ENCODE results near the gene MTCH2. TPM values are rescaled to one million over a fixed set of nuclear protein-coding genes. Genes with fewer than 3 reads are reported as not detected.

Gene MTCH2
- total RNA-seq, 1 experiment from 2014 or later: 176 TPM

DNA sequence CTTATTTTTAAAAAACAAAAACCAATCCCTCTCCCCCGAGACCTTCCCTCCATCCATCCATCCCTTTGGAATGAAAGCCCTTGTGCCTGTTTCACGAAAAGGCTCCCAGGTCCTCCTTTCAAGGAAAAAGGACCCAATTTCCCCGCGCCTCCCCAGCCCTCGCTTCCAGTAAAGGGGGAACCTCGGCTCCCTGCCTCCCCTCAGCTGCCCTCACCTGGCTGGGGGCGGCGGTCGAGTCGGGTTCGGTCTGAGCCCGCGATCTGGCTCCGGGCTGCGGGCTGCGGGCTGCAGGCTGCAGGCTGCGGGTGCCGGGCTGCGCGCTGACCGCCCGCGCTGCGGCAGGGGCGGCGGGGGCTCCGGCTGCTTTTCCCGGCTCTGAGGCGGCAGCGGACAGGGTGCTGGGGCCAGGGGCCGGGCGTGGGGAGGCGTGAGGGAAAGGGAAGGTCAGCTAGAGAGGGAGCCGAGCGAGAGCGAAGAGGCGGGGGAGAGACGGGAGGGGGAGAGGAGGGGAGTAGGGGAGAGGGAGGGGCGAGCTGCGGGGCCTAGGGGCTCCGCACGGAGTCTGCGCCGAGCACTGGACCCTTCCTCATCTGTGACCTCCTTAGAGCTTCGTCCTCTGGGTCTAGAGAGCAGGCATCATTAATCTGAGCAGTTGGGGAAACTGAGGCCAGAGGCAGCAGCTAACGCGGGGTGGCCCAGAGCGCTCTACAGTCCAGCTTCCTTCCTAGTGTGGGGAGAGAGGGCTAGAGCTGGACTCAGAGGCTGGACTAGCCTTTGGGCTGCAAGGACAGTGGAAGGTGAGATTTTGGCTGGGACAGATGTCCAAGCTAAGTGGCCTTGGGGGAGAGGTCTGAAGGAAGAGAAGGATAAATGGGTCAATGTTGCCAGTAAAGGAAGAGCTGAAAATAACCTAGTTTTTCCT is 48.2 kb downstream of the MTCH2 start, which contains the start of gene C1QTNF4:
Gene C1QTNF4 (minus strand): TSS at position 478 of the 922 bp plus-strand sequence. CDS start 3,601 bp downstream, outside the sequence.
- no peak within 1 kb of the TSS for H3K23ac ChIP-seq (ENCODE audit: insufficient read length, low read depth, low read length)
- H2AK5ac ChIP-seq (ENCODE audit: insufficient read length, low read length): no peak within 1 kb of the TSS
- no peaks in the 10 kb centered on the region for H3K79me2 ChIP-seq (ENCODE audit: insufficient read depth, low read length)
- DNase-seq: peak; percentile 58
- Mint-ChIP-seq H3K27ac (no peak within 1 kb of the TSS), H3K4me1 (peaks cover 19 to 27% of the 10 kb centered on the region in 2 experiments), H3K36me3 (ENCODE audit: insufficient read depth in 1 of 3, low read depth in 3 of 3) (no peaks in the 10 kb centered on the region; a peak in 1 of 7 replicates), H3K4me3 (peak within 1 kb of the TSS; percentile 73 to 93), H3K27me3 (ENCODE audit: low read depth) (peaks cover 41% of the 10 kb centered on the region), H3K9me3 (no peaks in the 10 kb centered on the region)
- H2BK5ac ChIP-seq (ENCODE audit: insufficient read length, low read length): no peak within 1 kb of the TSS
- H3K9me3 ChIP-seq (ENCODE audit: control insufficient read depth, low read depth, low read length): no peaks in the 10 kb centered on the region
- no peak within 1 kb of the TSS for H2BK15ac ChIP-seq (ENCODE audit: low read depth, low read length)
- no peaks in the 10 kb centered on the region for H3K4me1 ChIP-seq (ENCODE audit: insufficient read depth, low read length)
- peak within 1 kb of the TSS; percentile 89 for H3K4me2 ChIP-seq (ENCODE audit: insufficient read depth, insufficient read length, low read length)
- H3K18ac ChIP-seq (ENCODE audit: insufficient read length, low read depth, low read length): no peak within 1 kb of the TSS
- no peak within 1 kb of the TSS for H3K9ac ChIP-seq (ENCODE audit: extremely low read depth, insufficient read length, low read length)
- no peak within 1 kb of the TSS for H2BK120ac ChIP-seq (ENCODE audit: low read depth, low read length, poor library complexity, severe bottlenecking)
- H3T11ph ChIP-seq (ENCODE audit: low read length): no peak within 1 kb of the TSS
- peak within 1 kb of the TSS; percentile 5; the same call in 1 of the 2 replicates for H3K14ac ChIP-seq (ENCODE audit: insufficient read depth, low read length)
- no peak within 1 kb of the TSS for H3K27ac ChIP-seq (ENCODE audit: insufficient read length, low read depth, low read length)
- H2AFZ ChIP-seq (ENCODE audit: low read length): no peak within 1 kb of the TSS
- TF ChIP-seq, protein P1, sequence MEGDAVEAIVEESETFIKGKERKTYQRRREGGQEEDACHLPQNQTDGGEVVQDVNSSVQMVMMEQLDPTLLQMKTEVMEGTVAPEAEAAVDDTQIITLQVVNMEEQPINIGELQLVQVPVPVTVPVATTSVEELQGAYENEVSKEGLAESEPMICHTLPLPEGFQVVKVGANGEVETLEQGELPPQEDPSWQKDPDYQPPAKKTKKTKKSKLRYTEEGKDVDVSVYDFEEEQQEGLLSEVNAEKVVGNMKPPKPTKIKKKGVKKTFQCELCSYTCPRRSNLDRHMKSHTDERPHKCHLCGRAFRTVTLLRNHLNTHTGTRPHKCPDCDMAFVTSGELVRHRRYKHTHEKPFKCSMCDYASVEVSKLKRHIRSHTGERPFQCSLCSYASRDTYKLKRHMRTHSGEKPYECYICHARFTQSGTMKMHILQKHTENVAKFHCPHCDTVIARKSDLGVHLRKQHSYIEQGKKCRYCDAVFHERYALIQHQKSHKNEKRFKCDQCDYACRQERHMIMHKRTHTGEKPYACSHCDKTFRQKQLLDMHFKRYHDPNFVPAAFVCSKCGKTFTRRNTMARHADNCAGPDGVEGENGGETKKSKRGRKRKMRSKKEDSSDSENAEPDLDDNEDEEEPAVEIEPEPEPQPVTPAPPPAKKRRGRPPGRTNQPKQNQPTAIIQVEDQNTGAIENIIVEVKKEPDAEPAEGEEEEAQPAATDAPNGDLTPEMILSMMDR (conservative IDR thresholded peaks at IDR 0.05): no peak
- H4K20me1 ChIP-seq (ENCODE audit: control insufficient read depth, insufficient read depth, insufficient read length): no peaks in the 10 kb centered on the region
- no peak within 1 kb of the TSS for H2BK20ac ChIP-seq (ENCODE audit: low read depth, low read length, poor library complexity, severe bottlenecking)
- no peak within 1 kb of the TSS for H4K8ac ChIP-seq (replicated peaks; ENCODE audit: insufficient read length, low read depth, low read length)
- no peak within 1 kb of the TSS for H4K91ac ChIP-seq (ENCODE audit: insufficient read length, low read depth, low read length)
- WGBS (ENCODE audit: extremely low coverage, insufficient read length, low lambda C conversion rate): no CpG with 5 or more reads among the region's 48 CpGs
- no peaks in the 10 kb centered on the region for H3K79me1 ChIP-seq (ENCODE audit: insufficient read depth, low read depth, low read length, poor library complexity, severe bottlenecking)
- H4K5ac ChIP-seq (ENCODE audit: insufficient read length, low read depth, low read length): no peak within 1 kb of the TSS
- peaks cover 13% of the 10 kb centered on the region for H3K23me2 ChIP-seq (ENCODE audit: insufficient read length, low read depth, low read length, poor library complexity, severe bottlenecking)
- no peak within 1 kb of the TSS for H3K56ac ChIP-seq (ENCODE audit: insufficient read length, low read depth, low read length)
- H2BK12ac ChIP-seq (ENCODE audit: insufficient read length, low read depth, low read length): no peak within 1 kb of the TSS
- H3K27me3 ChIP-seq (ENCODE audit: insufficient read depth, low read length): peaks cover 10% of the 10 kb centered on the region; the same call in 1 of the 2 replicates
- no peak within 1 kb of the TSS for H3K4ac ChIP-seq (ENCODE audit: low read depth, low read length)
